NCI-H2107 (cell line): ENCODE measurements around the gene COG8.
"Not testable (repeated sequence)": the region's sequence is repeated elsewhere in the genome, so short reads cannot be mapped to it uniquely, and the experiment has no call there.

Source experiments
- DNase-seq: peaks from one replicate; lab custom pipeline; 2025; lab: John Stamatoyannopoulos, UW

COG8 gene

GRCh38 chr16:69339289-69340094 lies at the start of gene COG8, which contains the start of gene NIP7:
Gene COG8, minus strand, starts transcription at chr16:69339564. Its CDS starts 12 bp downstream, at chr16:69339552.
Gene NIP7, plus strand, starts transcription at chr16:69339772. Its CDS starts 58 bp downstream, at chr16:69339830.
- peak; percentile 98 for DNase-seq

DNA sequence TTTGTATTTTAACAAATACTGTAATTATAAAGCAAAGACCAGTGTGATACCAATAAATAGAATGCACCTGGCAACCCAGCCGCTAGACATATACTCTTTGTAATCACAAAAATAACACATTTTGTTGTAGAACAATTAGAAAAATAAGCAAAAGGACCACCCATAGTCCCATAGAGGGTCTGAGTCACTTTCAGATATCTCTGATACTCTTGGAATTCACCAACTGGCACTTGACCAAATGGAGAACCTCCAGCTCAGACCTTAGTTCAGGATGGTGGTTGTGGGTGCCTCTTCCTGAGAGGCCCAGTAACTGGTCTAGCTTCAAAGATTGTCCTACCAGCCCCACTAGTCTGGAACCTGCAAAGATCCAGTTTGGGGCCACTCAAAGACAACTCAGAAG lies 47.2 kb upstream of the COG8 start:
- DNase-seq = no peak

DNA sequence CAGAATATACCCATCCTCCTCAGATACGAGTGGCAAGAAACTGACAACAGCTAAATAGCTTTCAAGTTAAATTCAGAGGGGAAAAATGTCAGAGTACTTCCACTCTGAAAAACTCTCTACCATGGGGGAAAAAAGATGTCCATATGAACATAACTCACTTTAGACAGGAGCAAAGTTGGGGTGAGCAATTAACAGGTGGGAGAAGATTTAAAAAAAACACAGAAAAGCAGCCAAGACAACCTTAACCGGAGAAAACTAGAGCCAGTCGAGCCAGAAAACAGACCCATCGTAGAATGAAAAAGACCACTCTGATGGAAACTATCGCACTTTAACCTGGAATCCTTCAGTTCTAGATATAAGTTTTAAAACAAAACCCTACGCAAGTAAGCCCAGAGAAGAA lies 45.6 kb upstream of the COG8 start:
- DNase-seq = no peak

- no peak for DNase-seq
Observed at GRCh38 chr16:69382421-69382820, 43.1 kb upstream of the COG8 start.

DNA sequence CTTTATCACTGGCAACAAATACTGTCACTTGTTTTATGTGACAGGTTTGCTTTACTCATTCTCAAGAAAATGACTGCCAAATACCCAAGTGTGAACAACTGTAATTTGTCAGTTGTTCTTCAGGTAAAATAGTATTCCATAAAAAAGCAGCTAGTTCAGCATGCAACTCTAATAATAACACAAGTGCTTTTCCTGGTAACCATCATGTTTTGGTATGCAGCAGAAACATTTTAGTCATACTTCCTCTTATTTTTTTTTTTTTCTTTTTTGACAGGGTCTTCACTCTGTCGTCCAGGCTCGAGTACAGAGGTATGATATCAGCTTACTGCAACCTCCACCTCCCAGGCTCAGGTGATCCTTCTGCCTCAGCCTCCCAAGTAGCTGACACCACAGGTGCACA lies 41.9 kb upstream of the COG8 start:
- DNase-seq = no peak

DNA sequence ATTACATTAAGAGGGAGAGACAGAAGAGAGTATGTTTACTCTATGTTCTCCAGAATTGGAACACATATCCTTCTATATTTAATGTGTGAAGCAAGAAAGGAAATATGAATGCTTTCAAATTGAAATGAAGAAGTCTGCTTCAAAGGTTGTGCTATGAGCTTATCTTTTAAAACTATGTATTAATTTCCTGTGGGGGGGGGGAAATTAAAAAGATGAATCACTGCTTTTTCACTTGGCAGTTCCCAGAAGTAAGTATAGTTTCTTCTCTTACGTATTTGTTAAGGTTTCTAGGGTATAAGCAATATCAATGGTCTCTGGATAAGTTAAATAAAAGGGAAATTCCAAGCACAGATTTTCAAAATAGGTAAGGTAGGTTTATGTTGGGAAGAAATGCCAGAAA lies 39.4 kb upstream of the COG8 start:
- DNase-seq = no peak

- DNase-seq = no peak
Observed at GRCh38 chr16:69378036-69378435, 38.7 kb upstream of the COG8 start.

- no peak for DNase-seq
Observed at GRCh38 chr16:69376393-69377059, 37.2 kb upstream of the COG8 start.

DNA sequence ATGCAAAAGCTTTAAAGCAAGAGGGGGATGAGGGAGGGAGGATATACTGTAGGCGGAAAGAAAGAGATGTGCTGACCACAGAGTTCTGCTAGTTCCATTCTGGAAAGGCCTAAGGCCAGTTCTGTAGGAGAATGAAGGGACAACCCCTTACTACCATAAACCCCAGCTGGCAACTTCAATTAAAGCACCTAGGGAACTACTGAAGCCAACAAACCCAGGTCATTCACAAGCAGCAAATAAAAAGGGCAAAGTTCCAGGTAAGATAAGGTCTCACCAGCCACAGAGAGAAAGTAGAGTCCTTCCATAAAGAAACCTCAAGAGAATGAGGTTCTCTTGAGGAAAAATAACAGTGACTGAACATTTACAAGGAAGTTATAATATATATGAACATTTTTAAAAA lies 33.7 kb upstream of the COG8 start:
- DNase-seq = no peak

- no peak for DNase-seq
Observed at GRCh38 chr16:69371564-69371963, 32.2 kb upstream of the COG8 start.

GRCh38 chr16:69368866-69369265 lies 29.5 kb upstream of the COG8 start:
- no peak for DNase-seq

- no peak for DNase-seq
Observed at GRCh38 chr16:69367980-69368379, 28.6 kb upstream of the COG8 start.

DNA sequence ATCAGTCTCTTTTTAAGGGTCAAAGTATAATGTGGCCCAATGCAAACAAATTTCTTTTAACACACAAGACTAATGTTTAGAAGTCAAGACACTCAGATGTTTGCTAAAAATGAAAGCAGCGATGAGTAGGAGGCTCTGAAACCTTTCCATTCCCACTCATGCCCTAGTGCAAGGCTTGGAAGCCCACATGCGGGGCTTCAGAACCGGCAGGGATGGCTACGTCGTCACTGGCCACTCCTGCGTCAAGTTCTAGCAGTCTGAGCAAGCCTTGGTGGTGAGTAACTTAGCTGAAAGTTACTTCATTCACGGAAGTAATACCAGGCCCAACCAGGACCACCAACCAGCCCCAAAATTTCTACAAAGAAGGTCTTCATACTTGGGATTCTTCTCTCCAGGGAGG lies 27.1 kb upstream of the COG8 start:
- DNase-seq = no peak

GRCh38 chr16:69365901-69366300 lies 26.5 kb upstream of the COG8 start:
- no peak for DNase-seq

DNA sequence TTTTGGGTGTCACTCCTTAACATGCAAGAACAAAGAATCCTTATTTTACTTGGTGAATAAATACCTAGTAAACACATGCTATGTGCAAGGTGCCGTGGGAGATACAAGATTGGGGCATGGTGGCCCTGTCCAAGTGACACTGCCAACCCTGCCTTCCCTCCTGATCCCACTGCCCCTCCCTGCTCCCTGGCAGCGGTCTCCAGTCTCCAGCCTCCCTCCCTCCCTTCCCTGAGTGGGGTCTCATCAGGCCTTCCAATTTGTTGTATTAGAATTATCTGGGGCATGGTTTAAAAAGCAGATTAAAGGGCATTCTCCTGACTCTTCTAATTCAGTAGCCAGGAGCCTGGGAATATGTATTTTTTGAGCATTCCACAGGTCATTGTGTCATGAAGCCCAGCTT lies 24.7 kb upstream of the COG8 start:
- DNase-seq = no peak

- no peak for DNase-seq
Observed at GRCh38 chr16:69363281-69363717, 23.9 kb upstream of the COG8 start.

DNA sequence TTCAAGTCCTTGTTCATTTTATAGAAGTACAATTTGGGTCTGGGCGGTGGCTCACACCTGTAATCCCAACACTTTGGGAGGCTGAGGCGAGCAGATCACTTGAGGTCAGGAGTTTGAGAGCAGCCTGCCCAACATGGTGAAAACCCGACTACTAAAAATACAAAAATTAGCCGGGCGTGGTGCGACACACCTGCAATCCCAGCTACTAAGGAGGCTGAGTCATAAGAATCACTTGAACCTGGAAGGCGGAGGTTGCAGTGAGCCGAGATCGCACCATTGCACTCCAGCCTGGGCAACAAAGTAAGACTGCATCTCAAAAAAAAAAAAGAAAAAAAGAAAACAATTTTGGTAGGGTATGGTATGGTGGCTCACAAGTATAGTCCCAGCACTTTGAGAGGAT lies 20.7 kb upstream of the COG8 start:
- DNase-seq = not testable (repeated sequence)

GRCh38 chr16:69351309-69352027 lies 12.1 kb upstream of the COG8 start, which contains the start of gene TMED6:
Gene TMED6, minus strand, starts transcription at chr16:69351786. Its CDS starts 33 bp downstream, at chr16:69351753.
- DNase-seq = no peak

- no peak for DNase-seq
Observed at GRCh38 chr16:69350536-69351133, 11.3 kb upstream of the COG8 start.

- DNase-seq = no peak
Observed at GRCh38 chr16:69349536-69349935, 10.2 kb upstream of the COG8 start.

DNA sequence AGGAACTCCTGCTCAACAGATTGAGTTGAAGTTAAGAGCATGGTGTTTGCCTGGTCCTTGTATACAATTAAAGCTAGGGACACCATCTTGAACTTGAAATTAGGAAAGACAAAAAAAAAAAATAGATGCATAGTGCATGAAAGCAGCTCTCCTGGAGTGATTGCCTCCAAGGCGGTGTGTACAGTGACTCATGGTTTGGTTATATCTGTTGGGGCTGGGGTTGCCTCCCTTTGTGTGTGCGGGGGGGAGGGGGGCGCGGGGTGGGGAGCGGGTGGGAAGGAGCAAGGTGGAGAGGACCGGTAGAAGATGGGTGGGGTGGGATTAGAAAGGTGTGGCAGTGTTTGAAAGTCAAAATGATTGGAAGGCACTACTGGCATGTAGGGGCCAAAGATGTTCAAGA lies 8.9 kb upstream of the COG8 start:
- no peak for DNase-seq

GRCh38 chr16:69346683-69347082 lies 7.3 kb upstream of the COG8 start:
- DNase-seq = no peak
